GM19239 (cell line): ENCODE data around the gene SALL3.

ENCODE experiments used
- DNase-seq: peaks from one replicate; pipeline ENCODE4 v3.0.0; 2011; ENCODE audit warnings: low spot score; ENCODE audit not compliant: insufficient read length
- FAIRE-seq: peaks from 2 replicates; lab custom pipeline; 2011; peaks lifted over from hg19 to GRCh38; lab: Jason Lieb, UNC

Gene SALL3

GRCh38 chr18:78998371-78999071, 18.9 kb downstream of the SALL3 start:
- FAIRE-seq: no peak

GRCh38 chr18:78999939-79000338, 20.3 kb downstream of the SALL3 start:
- DNase-seq (no peak), FAIRE-seq (no peak)

More at GRCh38 chr18:78998371-78999071, 18.9 kb downstream of the SALL3 start:
- no peak for DNase-seq

GRCh38 chr18:79000997-79001396, 21.4 kb downstream of the SALL3 start:
- no peak for DNase-seq
- no peak for FAIRE-seq

GRCh38 chr18:79005653-79006052, 26.0 kb downstream of the SALL3 start:
- FAIRE-seq (no peak), DNase-seq (no peak)

- no peak for DNase-seq
- no peak for FAIRE-seq
These were observed 26.6 kb downstream of the SALL3 start for GRCh38 chr18:79006106-79006795.

DNA sequence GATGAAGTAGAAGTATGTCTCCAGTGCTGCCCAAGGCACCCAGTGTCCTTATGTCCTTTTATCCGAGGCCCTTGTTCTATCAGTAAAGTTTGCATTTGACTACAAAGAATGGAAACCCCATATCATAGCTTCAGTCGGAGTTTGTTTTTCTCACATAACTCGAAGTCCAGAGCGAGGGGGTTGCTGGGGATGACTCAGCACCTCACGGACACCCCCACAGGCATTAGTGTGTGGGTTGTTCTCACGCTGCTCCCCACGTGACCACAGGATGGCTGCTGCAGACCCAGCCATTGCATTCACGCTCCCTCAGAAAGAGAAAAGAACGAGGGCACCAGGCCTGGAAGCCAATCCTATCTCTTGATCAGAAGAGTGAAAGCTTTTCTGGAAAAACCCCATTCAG, 27.8 kb downstream of the SALL3 start:
- DNase-seq (no peak), FAIRE-seq (no peak)

DNA sequence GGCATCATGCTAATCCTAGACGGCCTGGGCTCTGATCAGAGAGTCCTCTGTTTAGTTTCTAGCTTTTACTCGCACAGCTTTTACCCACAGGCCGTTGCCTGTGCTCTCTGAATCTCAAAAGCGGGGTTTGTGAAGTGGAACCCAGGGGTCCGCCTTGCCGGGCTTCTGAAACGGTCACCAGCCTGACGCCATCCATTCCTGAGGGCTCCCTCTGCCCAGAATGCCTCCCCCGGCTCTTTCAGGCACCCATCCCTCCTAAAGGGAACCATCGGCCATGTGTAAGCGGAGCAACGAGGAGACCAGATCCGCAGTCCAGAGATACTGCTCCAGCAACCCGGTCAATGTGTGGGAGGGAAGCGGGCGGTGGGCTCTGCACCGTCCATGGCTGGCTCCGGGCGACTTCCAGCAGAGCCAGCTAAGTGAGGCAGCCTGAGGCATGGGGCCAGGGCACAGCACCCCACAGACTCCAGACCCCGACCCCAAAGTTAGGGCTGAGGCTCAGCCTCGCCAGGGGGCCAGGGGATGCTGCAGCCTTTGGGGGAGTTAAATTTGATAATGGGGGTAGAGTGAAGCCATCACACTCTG, 28.8 kb downstream of the SALL3 start:
- no peak for FAIRE-seq
- DNase-seq: no peak

DNA sequence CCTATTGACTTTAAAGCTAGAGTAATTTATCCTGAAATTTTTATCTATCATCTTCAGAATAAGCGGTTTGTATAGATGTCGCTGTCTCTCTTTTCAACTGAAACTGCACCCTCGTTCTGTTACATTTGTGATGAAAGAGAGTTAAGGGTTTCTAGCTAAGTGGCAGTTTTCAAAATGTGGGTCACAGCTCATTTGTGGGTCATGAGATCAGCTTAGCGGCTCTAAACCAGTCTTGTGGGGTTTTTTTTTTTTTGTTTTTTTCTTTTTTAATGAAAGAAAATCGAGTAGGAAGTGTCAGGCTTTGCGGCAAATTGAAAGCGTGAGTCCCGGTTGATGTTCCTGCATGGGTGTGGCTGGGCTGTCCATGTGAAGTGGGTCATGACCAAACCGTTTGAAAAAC, 31.2 kb downstream of the SALL3 start:
- DNase-seq (no peak), FAIRE-seq (no peak)

DNA sequence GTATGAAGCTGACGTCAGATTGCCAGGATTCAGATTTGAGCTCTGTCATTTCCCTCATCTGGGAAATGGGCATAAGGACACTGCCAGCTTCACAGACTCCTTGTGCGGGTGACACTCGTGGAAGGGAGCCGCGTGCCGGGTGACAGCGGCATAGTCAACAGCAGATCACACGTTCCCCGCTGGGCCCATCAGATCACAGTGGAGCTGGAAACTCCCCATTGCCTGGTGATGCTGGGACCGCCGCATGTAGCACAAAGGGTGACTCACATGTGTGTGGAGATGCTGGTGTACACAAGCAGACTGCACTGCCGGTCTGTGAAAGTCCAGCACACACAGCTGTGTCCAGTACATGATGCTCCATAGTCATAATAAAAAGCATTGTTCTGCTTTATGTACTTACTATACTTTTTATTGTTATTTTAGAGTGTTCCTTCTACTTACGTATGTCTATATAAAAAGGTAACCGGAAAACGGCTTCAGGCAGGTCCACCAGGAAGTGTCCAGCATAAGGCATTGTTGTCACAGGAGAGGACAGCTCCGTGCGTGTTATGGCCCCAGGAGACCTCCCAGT, 31.8 kb downstream of the SALL3 start:
- no peak for DNase-seq
- no peak for FAIRE-seq

- FAIRE-seq (no peak), DNase-seq (no peak)
These were observed 34.3 kb downstream of the SALL3 start for GRCh38 chr18:79013869-79014268.

- FAIRE-seq (no peak), DNase-seq (no peak)
These were observed 39.3 kb downstream of the SALL3 start for GRCh38 chr18:79018911-79019310.

DNA sequence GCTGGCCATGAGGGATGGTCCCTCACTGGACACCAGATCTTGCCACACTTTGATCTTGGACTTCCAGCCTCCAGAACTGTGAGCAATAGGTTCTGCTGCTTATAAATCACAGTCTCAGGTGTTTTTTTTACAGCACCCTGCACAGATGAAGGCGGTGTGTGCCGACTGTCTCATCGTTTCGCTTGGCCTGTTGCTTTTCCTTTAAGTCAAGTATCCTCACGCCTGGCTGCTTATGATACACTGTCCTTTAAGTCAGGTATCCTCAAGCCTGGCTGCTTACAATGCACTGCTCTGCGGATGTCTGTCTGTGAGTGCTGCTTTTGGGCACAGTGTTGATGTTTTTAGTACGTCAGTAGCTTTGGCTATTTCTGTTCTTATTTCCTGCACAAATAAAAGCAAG, 40.3 kb downstream of the SALL3 start:
- FAIRE-seq (no peak), DNase-seq (no peak)

GRCh38 chr18:79022603-79023002, 43.0 kb downstream of the SALL3 start:
- no peak for DNase-seq
- no peak for FAIRE-seq

- DNase-seq (no peak), FAIRE-seq (no peak)
These were observed 46.9 kb downstream of the SALL3 start for GRCh38 chr18:79026491-79026890.

DNA sequence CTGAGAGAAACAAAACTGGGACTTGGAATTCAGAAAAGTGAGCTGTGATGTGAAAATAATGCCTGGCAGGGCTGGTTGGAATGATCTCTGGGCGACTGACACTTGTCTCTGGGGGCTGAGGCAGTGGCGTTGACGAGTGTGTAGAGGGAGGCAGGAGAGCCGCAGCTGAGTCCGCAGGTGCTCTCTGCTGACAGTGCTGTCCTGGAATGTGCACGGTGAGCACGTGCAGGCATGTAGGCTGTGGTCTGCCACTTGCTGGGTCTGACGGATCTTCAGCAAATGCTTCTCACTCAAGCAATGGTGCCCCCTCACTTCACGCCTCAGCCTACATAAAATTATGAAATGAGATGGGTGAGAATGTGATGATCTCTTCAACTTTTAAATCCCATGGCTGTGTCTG, 51.1 kb downstream of the SALL3 start:
- DNase-seq (no peak), FAIRE-seq (no peak)

DNA sequence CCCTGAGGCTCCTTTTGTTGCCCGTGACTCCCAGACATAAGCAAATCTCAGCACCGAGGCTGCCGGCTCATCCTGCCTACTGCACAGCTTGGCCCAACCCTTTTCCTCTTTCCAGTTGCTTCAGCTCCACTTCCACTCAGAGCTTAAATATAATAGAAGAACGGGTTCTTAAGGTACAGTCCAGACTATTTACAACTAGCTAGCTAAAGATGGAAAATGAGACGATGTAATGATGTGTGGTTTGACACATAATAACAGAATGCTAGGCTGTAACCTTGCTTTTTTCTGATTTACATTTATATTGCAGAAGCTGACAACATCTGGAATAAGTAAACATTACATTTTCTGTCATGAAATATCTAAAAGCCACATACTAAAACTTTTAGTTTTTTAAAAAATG, 62.7 kb downstream of the SALL3 start:
- FAIRE-seq (no peak), DNase-seq (no peak)

DNA sequence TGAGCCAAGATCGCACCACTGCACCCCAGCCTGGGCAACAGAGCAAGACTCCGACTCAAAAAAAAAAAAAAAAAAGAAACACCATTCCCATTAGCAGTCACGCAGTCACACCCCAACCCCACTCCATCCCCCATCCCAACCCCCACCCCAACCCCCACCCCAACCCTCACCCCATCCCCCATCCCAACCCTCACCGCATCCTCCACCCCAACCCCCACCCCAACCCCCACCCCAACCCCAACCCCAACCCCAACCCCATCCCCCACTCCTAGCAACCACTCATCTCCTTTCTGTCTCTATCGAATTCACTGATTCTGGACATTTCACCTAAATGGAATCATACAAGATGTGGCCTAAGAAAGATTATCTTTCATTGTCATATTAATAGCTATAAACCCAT, 63.7 kb downstream of the SALL3 start:
- FAIRE-seq: no peak

GRCh38 chr18:79046522-79046921, 66.9 kb downstream of the SALL3 start:
- FAIRE-seq (no peak), DNase-seq (no peak)

More for the DNA sequence above, 63.7 kb downstream of the SALL3 start:
- DNase-seq: no peak

DNA sequence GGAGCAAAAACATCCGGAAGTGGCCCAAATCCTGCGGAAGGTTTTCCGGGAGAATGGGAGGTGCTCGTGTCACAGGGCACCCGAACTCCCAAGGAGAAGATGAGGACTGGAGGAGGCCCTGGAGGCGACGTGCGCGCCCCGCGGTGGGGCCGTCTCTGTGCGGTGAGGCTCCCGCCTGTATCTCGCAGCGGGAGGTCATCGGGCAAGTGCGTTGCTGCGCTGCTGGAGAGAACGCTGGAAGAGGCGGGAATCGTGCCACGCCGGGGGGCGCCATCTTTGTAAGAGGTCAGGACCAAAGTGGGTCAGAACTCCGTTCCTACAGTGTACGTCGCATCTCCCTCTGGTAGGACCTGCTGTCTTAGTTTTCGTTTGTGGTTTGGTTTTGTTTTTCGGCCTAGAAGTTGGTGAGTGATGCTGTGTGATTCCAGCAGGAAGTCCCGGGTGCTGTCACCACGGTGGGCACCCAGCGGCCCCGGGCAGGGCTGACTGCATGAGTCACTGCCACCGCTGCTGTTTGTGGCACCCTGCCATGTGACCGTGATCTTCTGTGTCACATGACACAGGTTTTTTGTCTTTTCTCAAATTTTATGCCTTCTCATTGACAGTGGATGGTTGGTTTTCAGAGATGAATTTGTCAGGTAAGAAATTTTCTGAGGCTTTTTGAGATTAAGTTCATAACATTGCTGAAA, 68.1 kb downstream of the SALL3 start:
- DNase-seq: no peak

GRCh38 chr18:79048245-79048632, 68.6 kb downstream of the SALL3 start:
- FAIRE-seq: no peak

More for the DNA sequence above, 68.1 kb downstream of the SALL3 start:
- no peak for FAIRE-seq

DNA sequence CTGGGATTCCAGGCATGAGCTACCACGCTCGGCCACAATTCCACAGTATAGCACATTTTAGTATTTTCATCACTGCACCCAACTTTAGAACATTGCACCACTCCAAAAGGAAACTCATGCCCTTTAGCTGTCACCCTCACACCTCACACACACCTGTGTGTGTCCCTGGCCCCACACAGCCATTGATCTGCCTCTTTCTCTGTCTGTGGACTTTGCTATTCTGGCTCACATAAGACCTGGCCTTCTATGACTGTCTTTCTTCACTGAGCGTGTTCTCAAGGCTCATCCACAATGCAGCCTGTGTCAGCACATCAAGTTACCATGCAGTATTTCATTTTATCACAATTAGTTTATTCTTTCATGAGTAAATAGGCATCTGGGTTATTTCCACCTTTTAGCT, 69.9 kb downstream of the SALL3 start:
- DNase-seq (no peak), FAIRE-seq (no peak)

More at GRCh38 chr18:79048245-79048632, 68.6 kb downstream of the SALL3 start:
- DNase-seq: no peak
